NOMO-1 treated with dmso at 0.1 percent for 144 hours (cell line): ENCODE data around the gene CCNE1.

Experiments used
- DNase-seq: peaks from one replicate; lab custom pipeline; 2025; ENCODE audit not compliant: unreplicated experiment; lab: John Stamatoyannopoulos, UW

CCNE1 gene

GRCh38 chr19:29811125-29812079, at the start of gene CCNE1:
Gene CCNE1, plus strand, starts transcription at chr19:29811991. Its CDS starts 565 bp downstream, at chr19:29812556.
- peak; percentile 68 for DNase-seq

DNA sequence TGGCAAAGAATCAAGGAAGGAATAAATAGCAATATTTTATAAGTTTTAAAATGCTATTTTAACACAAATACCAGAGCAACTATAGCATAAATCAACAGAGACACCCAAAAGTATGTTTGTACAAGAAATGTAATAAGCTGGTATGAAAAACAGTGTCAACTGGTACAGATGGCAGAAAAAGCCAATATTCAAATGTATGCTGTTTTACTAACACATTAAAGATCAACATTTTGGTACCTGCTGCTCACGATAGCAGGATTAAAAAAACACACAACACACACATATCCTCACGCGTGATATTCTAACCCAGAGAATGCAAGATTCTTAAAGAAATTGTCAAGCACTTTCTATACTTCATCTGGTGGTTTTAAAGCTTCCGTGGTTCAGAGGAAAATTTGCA, 48.6 kb upstream of the CCNE1 start:
- no peak for DNase-seq

DNA sequence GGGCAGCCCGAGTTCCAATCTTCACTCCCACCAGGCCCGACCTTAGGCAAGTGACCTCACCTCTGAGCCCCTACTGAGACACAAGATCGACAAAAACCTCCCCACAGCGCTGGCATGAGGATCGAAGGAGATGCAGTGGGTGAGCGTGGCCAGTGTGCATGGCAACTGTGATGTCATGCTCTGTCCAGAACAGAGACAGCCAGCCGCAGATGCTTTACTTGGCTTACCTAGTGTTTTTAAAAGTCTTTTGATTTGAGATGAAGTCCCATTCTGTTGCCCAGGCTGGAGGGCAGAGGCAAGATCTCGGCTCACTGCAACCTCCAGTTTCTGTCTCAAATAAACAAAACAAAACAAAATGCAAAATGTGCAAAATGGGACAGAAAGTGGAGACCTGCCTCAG, 47.4 kb upstream of the CCNE1 start:
- no peak for DNase-seq

GRCh38 chr19:29766100-29766499, 45.7 kb upstream of the CCNE1 start:
- no peak for DNase-seq

DNA sequence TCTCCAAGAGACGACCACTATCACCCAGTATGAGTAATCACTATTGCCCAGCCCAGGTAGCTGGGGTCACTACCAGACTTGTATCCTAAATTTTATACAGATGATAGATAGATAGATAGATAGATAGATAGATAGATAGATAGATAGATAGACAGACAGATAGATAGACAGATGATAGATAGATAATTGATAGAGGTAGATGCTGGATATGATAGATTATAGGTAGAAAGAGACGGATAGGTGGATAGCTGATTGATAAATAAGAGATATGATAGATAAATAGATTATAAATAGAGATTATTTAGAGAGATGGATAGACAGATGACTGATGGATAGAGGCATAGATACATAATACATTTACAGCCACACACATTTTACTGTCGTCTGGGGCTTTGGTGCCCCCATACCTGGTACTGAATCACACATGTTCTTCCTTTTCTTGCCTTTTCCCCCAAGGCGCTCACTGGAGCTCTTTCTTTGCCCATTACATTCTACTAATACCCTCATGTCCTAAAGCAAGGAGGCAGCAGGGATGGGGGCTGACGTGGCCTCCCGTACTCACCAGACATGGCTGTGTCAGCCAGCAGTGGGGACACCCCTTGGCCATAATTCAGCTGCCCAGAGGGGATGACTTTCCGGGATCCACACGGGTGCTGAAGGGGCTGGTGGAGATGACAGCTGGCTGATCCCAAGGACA, 44.6 kb upstream of the CCNE1 start:
- no peak for DNase-seq

DNA sequence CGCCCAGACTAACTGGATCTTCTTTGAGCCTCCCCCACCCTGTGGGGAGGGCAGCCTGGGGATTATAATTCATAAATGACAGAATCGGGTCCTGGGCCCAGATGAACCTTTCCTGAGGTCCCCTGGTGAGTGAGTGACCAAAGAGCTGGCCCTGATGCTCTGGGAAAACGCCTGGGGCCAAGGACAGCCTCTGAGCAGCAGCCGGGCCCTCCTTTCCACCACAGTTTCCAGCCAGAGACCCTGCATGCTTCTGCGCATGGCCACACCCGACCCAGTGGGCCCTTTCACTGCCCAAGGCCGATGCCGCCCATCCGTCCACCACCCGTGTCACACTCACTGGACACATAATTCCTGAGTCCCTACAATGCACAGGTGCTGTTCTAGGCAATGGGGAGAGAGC, 43.6 kb upstream of the CCNE1 start:
- DNase-seq, result no peak

- DNase-seq, result no peak
Observed at GRCh38 chr19:29769997-29770396, 41.8 kb upstream of the CCNE1 start.

GRCh38 chr19:29770648-29771047, 41.1 kb upstream of the CCNE1 start:
- no peak for DNase-seq

- DNase-seq, result no peak
Observed at GRCh38 chr19:29771708-29772414, 39.9 kb upstream of the CCNE1 start.

- DNase-seq, result no peak
Observed at GRCh38 chr19:29772696-29773095, 39.1 kb upstream of the CCNE1 start.

DNA sequence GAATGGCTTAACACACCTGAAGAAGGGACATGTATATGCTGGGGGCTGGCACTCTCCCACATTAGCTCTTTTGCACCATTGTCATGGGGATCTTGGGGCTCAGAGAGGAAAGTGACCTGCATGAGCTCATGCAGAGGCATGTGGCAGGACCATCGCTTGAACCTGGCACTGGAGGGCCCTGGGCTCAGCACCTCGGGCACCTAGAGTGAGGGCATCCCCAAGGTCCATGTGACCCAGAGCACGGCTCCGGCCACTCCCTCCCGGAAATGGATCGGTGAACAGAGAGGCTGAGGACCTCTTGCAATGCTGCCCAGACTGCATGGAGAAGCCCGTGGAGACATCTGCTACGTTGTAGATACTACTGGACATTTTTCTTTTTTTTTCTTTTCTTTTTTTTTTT, 38.6 kb upstream of the CCNE1 start:
- no peak for DNase-seq

GRCh38 chr19:29774126-29774525, 37.7 kb upstream of the CCNE1 start:
- no peak for DNase-seq

DNA sequence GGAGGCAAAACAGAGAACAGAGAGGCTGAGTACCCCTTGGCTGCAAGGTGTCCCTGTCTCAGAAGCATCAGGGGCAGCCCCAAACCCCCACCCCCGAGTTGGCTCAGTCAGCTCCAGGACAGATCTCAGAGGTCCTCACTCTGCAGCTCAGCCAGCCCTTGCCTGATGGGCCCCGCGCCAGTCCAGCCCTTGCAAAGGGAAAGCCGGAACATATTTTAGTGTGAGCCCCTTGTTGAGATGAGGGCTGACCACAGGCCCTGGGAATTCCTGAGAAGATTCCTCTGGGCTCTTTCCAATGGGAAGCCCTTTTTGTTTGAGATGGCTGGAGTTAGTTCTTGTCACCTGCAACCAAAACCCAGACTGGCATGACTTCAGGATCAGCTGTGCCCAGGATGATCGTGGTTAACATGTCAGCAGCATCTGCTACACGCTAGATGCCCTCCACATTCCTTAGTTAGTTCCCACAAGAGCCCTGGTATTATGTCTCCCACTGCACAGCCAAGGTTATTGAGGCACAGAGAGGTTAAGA, 33.9 kb upstream of the CCNE1 start:
- DNase-seq, result no peak

DNA sequence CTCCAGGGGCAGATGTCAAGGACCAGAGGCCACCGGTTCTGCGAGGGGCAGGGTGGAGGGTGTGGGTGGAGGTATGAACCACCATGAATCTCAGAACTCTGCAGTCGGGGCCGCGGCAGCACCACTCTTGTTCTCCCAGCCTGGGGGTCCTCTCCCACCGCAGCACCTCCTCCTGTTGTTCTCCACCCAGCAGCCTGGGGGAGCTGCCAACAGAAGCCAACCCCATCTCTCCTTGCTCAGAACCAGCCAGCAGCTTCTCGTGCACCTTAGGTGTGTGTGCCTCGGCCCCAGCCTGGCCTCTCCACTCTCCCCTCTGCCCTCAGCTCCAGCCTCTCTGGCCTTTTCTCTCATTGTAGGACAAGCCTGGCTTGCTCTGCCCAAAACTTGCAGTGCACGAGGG, 31.9 kb upstream of the CCNE1 start:
- no peak for DNase-seq

DNA sequence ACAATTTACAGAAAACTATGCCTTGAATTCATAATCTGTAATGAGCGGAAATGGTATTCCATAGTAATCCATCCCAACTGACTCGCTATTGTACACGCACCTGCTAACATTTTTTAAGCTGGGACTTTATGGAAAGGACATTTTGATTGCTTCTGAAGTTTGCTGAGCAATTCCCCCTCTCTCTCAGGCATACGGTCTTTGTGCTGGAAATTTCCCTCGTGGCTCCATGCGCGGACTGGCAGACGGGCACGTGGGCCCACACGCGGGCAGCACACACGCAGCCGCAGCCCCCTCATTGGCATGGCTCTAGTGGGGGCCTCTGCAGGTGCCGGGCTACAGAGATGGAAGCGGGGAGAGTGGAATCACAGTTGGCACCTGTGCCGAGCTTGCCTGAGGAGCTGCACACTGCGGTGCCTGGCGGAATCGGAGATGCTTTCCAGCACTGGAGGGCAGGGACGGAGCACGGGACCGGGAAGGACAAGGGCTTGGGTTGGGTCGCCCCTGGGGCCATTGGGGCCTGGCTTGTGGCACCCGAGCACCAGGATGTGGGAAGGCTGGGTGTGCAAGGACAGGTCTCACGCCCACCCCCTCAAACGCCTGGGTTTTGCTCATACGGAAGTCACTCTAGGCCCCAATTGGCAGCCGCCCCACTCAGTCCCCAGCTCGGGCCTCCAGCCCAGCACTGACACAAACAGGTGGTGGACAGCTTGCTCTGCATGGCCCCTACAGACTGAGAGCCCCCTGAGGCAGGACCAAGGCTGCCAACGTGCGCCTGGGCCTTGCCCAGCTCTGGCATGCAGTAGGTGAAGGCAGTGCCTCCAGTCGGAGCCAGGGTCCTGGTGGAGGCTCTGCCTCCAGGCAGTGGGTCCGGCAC, 30.2 kb upstream of the CCNE1 start:
- no peak for DNase-seq

DNA sequence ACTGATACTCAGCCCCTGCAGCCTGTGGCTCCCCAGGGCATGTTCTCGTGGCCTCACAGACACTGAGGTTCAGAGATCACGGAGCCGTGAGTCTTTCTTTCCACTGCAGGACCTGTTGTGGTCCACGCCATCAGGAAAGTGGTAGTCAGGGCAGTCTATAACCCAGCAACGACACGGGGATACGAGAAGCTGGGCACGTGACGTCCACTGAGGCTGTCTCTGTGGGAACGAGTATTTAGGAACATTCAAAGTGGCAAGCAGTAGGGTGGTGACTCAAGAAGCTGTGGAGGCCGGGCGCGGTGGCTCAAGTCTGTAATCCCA, 29.6 kb upstream of the CCNE1 start:
- DNase-seq, result no peak

DNA sequence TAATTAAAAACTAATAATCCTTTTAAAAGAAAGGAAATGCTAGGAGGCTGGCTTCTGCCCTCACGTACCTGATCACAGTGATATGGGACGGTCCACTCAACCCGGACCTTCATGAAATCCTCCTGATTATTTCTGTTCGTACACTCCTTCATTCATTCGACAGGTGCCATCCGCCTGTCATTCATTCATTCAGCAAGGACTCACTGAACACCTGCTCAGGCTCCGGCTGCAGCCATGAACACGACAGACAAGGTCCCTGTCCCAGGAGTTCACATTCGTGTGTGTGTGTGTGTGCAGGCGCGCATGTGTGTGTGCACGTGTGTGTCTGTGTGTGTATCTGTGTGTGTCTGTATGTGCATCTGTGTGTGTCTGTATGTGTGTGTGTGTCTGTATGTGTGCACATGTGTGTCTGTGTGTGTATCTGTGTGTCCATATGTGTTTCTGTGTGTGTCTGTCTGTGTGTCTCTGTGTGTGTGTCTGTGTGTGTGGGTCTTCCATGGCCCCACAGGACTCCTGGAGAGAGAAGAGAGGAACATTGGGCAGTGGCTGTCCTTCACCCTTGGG, 28.1 kb upstream of the CCNE1 start:
- no peak for DNase-seq

GRCh38 chr19:29784598-29785223, 27.1 kb upstream of the CCNE1 start:
- DNase-seq, result no peak

GRCh38 chr19:29785360-29785759, 26.4 kb upstream of the CCNE1 start:
- DNase-seq, result no peak
